CD4-positive, alpha-beta T cell (primary cell): ENCODE measurements around the gene HLA-DRB1. TPM values are rescaled to one million over a fixed set of nuclear protein-coding genes. Genes with fewer than 3 reads are reported as not detected.

Source experiments
- ATAC-seq: fragments of 200-7000 bp; cut with Tn5 transposase; one replicate; pipeline ENCODE4 v1.10.0; 2022; ENCODE audit warnings: mild to moderate bottlenecking; ENCODE audit not compliant: poor library complexity
- CTCF ChIA-PET: fragments of 350-600 bp; sonication (Branson Sonifier 250); formaldehyde crosslinking; loops from one replicate; lab custom pipeline; 2021; ENCODE audit warnings: antibody characterized with exemption, inconsistent platforms; lab: Charles Lee
- POLR2A ChIA-PET: fragments of 350-600 bp; sonication (Branson Sonifier 250); formaldehyde crosslinking; loops from one replicate; lab custom pipeline; 2021; ENCODE audit warnings: antibody characterized with exemption, inconsistent platforms; lab: Charles Lee
- DNase-seq, 14 experiments: peaks; one replicate each; pipeline ENCODE4 v3.0.0-alpha.2; 2013 to 2020; ENCODE audit warnings: mixed read lengths in 2 of 14
- H3K27ac ChIP-seq, 2 donors: one replicate each; pipeline versions ENCODE4 v1.5.1 to v1.7.0; 2013; ENCODE audit warnings: low read length in 2 of 2, low read depth in 1 of 2, mild to moderate bottlenecking in 1 of 2
- H3K27me3 ChIP-seq, 2 experiments: 1 replicate in 1 of 2; 2 replicates in 1 of 2; pipeline versions ENCODE4 v1.6.1 to v1.7.0; 2013; ENCODE audit warnings: low read length in 2 of 2, control low read depth in 1 of 2, mild to moderate bottlenecking in 1 of 2, moderate library complexity in 1 of 2; ENCODE audit not compliant: insufficient read depth in 2 of 2, control insufficient read depth in 1 of 2
- H3K36me3 ChIP-seq: one replicate; pipeline ENCODE4 v1.6.1; 2013; ENCODE audit warnings: low read length, control low read depth; ENCODE audit not compliant: insufficient read depth
- H3K4me1 ChIP-seq: one replicate; pipeline ENCODE4 v1.6.1; 2013; ENCODE audit warnings: low read length, control low read depth; ENCODE audit not compliant: insufficient read depth
- H3K4me3 ChIP-seq: one replicate; pipeline ENCODE4 v1.5.1; 2013; ENCODE audit warnings: mild to moderate bottlenecking, low read length, moderate library complexity
- H3K9me3 ChIP-seq, 2 experiments: 1 replicate in 1 of 2; 2 replicates in 1 of 2; pipeline versions ENCODE4 v1.6.1 to v1.7.0; 2013; ENCODE audit warnings: low read length in 2 of 2, mild to moderate bottlenecking in 2 of 2, control low read depth in 1 of 2, moderate library complexity in 1 of 2; ENCODE audit not compliant: control insufficient read depth in 1 of 2, insufficient read depth in 1 of 2
- H3K27ac Mint-ChIP-seq: one replicate; pipeline ENCODE4 v1.8.0; 2020; ENCODE audit warnings: mixed read lengths
- H3K27me3 Mint-ChIP-seq: one replicate; pipeline ENCODE4 v1.8.0; 2021; ENCODE audit warnings: mixed read lengths
- H3K36me3 Mint-ChIP-seq: one replicate; pipeline ENCODE4 v1.8.0; 2021; ENCODE audit warnings: low read depth, mixed read lengths
- H3K4me1 Mint-ChIP-seq: one replicate; pipeline ENCODE4 v1.8.0; 2021; ENCODE audit warnings: low read depth, mixed read lengths
- H3K4me3 Mint-ChIP-seq: one replicate; pipeline ENCODE4 v1.8.0; 2020; ENCODE audit warnings: mild to moderate bottlenecking, mixed read lengths
- H3K9me3 Mint-ChIP-seq: one replicate; pipeline ENCODE4 v1.8.0; 2020; ENCODE audit warnings: mixed read lengths
- intact Hi-C, 2 experiments: fragments of 100-400 bp; cut with DNase I in 1 of 2; cut with micrococcal nuclease in 1 of 2; formaldehyde crosslinking; loops; one replicate each; pipeline versions ENCODE4 v1.15.1 to v1.9.0; 2023 to 2025; cut with DNase I, micrococcal nuclease
- total RNA-seq, 174 experiments: library from RNA in 2 of 174; stranded (reverse) in 2 of 174; gene quantifications; one replicate each; pipeline ENCODE4 v1.2.3 and lab custom pipeline; 2021 to 2026
- TF ChIP-seq, protein P1 (sequence below): fragments of 200-600 bp; IDR thresholded peaks from one replicate; pipeline ENCODE4 v1.8.0; 2022; ENCODE audit warnings: antibody characterized with exemption, mild to moderate bottlenecking

Gene HLA-DRB1
- total RNA-seq, 2 experiments from 2014 or later: 31.3 to 33.6 TPM

DNA sequence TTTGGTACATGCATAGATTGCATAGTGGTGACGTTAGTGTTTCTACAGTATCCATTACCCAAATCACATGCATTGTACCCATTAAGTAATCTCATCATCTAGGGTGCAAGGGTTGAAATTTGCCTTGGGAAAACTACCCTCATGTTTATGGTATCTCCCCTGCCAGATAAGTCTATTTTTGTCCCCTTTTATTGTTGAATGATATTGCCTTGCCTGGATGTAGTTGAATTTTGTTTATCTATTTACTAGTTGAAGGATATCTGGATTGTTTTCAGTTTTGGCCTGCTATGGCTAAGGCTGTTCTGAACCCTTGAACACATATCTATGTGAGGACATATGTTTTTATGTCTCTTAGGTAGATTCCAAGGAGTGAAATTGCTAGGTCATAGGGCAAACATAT, 13.4 kb downstream of the HLA-DRB1 start:
- Mint-ChIP-seq H3K4me3 (no peak overlapping the region), H3K4me1 (peaks cover 9% of the 10 kb centered on the region), H3K27me3 (no peaks in the 10 kb centered on the region), H3K36me3 (no peaks in the 10 kb centered on the region), H3K9me3 (no peaks in the 10 kb centered on the region), H3K27ac (no peak overlapping the region)
- CTCF ChIA-PET: no interaction called here
- POLR2A ChIA-PET: no interaction called here
- H3K27ac ChIP-seq: no peak overlapping the region
- intact Hi-C loops: no loop called here
- no peaks in the 10 kb centered on the region for H3K36me3 ChIP-seq
- peaks cover 3% of the 10 kb centered on the region for H3K4me1 ChIP-seq
- no peaks in the 10 kb centered on the region for H3K27me3 ChIP-seq
- TF ChIP-seq, protein P1, sequence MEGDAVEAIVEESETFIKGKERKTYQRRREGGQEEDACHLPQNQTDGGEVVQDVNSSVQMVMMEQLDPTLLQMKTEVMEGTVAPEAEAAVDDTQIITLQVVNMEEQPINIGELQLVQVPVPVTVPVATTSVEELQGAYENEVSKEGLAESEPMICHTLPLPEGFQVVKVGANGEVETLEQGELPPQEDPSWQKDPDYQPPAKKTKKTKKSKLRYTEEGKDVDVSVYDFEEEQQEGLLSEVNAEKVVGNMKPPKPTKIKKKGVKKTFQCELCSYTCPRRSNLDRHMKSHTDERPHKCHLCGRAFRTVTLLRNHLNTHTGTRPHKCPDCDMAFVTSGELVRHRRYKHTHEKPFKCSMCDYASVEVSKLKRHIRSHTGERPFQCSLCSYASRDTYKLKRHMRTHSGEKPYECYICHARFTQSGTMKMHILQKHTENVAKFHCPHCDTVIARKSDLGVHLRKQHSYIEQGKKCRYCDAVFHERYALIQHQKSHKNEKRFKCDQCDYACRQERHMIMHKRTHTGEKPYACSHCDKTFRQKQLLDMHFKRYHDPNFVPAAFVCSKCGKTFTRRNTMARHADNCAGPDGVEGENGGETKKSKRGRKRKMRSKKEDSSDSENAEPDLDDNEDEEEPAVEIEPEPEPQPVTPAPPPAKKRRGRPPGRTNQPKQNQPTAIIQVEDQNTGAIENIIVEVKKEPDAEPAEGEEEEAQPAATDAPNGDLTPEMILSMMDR: no peak
- no peak for ATAC-seq
- no peak for DNase-seq
- no peaks in the 10 kb centered on the region for H3K9me3 ChIP-seq
- H3K4me3 ChIP-seq: no peak overlapping the region

DNA sequence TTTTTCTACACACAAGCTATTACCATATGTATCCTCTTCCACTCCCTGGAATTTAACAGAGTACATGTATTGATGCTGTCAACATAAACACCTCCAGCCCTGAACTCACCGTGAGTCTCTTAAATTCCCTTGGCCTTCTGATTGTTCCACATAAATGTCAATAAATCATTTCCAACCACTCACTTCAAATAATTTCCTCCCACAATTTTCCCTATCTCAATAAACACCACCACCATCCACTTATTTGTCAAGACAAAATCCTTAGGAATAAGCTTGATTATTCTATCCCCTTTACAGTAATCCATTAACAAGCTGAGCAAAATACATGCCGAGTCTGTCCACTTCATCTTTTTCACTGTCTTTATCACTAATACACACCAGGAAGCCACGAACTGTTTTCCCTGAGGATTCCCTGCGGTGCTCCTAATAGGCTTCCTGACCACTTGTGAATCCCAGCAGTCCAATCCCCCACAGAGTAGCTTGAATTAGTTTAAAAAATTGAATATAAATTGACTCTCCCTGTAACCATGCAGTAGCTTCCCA, 19.2 kb downstream of the HLA-DRB1 start:
- Histone ChIP-seq H3K27ac (no peak overlapping the region), H3K36me3 (no peaks in the 10 kb centered on the region), H3K9me3 (no peaks in the 10 kb centered on the region), H3K4me3 (no peak overlapping the region), H3K27me3 (no peaks in the 10 kb centered on the region), H3K4me1 (no peaks in the 10 kb centered on the region)
- CTCF ChIA-PET: no interaction called here
- H3K27me3 Mint-ChIP-seq: no peaks in the 10 kb centered on the region
- ATAC-seq (no peak), DNase-seq (no peak)
- intact Hi-C loops: no loop called here
- H3K4me3 Mint-ChIP-seq: no peak overlapping the region
- peaks cover 11% of the 10 kb centered on the region for H3K4me1 Mint-ChIP-seq
- TF ChIP-seq, protein P1: no peak
- no peaks in the 10 kb centered on the region for H3K9me3 Mint-ChIP-seq
- no peak overlapping the region for H3K27ac Mint-ChIP-seq
- POLR2A ChIA-PET: no interaction called here
- H3K36me3 Mint-ChIP-seq: no peaks in the 10 kb centered on the region

DNA sequence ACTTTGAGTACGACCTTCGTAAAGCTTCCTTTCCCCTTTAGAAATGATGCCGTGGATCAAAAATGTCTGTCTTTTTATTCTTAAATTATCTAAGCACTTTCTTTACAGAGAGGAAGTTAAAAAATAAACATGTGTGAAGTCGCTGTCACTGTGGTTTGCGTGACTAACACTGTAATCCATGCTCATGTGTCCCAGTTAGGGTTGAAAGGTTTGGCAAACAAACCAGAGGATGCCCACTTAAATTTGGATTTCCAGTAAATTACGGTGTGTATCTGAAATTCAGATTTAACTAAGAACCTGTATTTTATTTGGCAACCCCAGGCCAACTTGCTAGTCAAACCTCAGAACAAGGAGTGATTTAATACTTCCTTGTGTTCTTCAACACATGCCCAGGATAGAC, 21.1 kb downstream of the HLA-DRB1 start:
- Mint-ChIP-seq H3K4me1 (peaks cover 11% of the 10 kb centered on the region), H3K4me3 (no peak overlapping the region), H3K36me3 (no peaks in the 10 kb centered on the region), H3K9me3 (no peaks in the 10 kb centered on the region), H3K27me3 (peaks cover 4% of the 10 kb centered on the region), H3K27ac (no peak overlapping the region)
- H3K36me3 ChIP-seq: no peaks in the 10 kb centered on the region
- no peaks in the 10 kb centered on the region for H3K9me3 ChIP-seq
- no peak overlapping the region for H3K27ac ChIP-seq
- CTCF ChIA-PET: no interaction called here
- ATAC-seq (peak; percentile 65), DNase-seq (peak in 1 of 14 experiments; percentile 33)
- intact Hi-C loops: no loop called here
- no peaks in the 10 kb centered on the region for H3K27me3 ChIP-seq
- no peak overlapping the region for H3K4me3 ChIP-seq
- TF ChIP-seq, protein P1: no peak
- POLR2A ChIA-PET: no interaction called here
- H3K4me1 ChIP-seq: no peaks in the 10 kb centered on the region
